Trophoblast cell (in vitro differentiated cells and primary cell): ENCODE measurements around the gene APOB.
A peak's percentile ranks its signal among the peaks of the same experiment; 100 is the strongest.

Experiments used
- DNase-seq, 2 donors: peaks; one replicate each; pipeline ENCODE4 v3.0.0-alpha.2; 2016
- H2AFZ ChIP-seq: 2 replicates; pipeline ENCODE4 v1.6.1; 2013; ENCODE audit warnings: low read length, moderate library complexity, mild to moderate bottlenecking; ENCODE audit not compliant: insufficient read depth, poor library complexity
- H2AK5ac ChIP-seq: 2 replicates; pipeline ENCODE4 v1.6.1; 2013; ENCODE audit warnings: mild to moderate bottlenecking, low read length
- H2BK120ac ChIP-seq: 2 replicates; pipeline ENCODE4 v1.6.1; 2013; ENCODE audit warnings: low read length, mild to moderate bottlenecking, moderate library complexity; ENCODE audit not compliant: insufficient read depth, poor library complexity
- H2BK12ac ChIP-seq: 2 replicates; pipeline ENCODE4 v1.6.1; 2013; ENCODE audit warnings: mild to moderate bottlenecking, low read length, moderate library complexity
- H2BK5ac ChIP-seq: 2 replicates; pipeline ENCODE4 v1.6.1; 2013; ENCODE audit warnings: low read length, low read depth, moderate library complexity, mild to moderate bottlenecking; ENCODE audit not compliant: poor library complexity
- H3K14ac ChIP-seq: 2 replicates; pipeline ENCODE4 v1.6.1; 2013; ENCODE audit warnings: mild to moderate bottlenecking, low read length
- H3K18ac ChIP-seq: 2 replicates; pipeline ENCODE4 v1.6.1; 2013; ENCODE audit warnings: mild to moderate bottlenecking, low read length
- H3K23ac ChIP-seq: 2 replicates; pipeline ENCODE4 v1.6.1; 2013; ENCODE audit warnings: low read length
- H3K27ac ChIP-seq: 2 replicates; pipeline ENCODE4 v1.5.1; 2013; ENCODE audit warnings: low read depth, mild to moderate bottlenecking, inconsistent platforms, low read length, moderate library complexity
- H3K27me3 ChIP-seq: 2 replicates; pipeline ENCODE4 v1.6.1; 2013; ENCODE audit warnings: inconsistent platforms, mild to moderate bottlenecking, low read length, moderate library complexity; ENCODE audit not compliant: insufficient read depth
- H3K36me3 ChIP-seq, 2 experiments: 1 replicate in 1 of 2; 2 replicates in 1 of 2; pipeline ENCODE4 v1.6.1; 2013; ENCODE audit warnings: low read length in 2 of 2, mild to moderate bottlenecking in 2 of 2, moderate library complexity in 1 of 2; ENCODE audit not compliant: insufficient read depth in 2 of 2, control insufficient read depth in 1 of 2
- H3K4ac ChIP-seq: 2 replicates; pipeline ENCODE4 v1.6.1; 2013; ENCODE audit warnings: low read depth, mild to moderate bottlenecking, low read length, moderate library complexity
- H3K4me1 ChIP-seq, 2 experiments: 1 replicate in 1 of 2; 2 replicates in 1 of 2; pipeline ENCODE4 v1.6.1; 2013; ENCODE audit warnings: low read length in 2 of 2, mild to moderate bottlenecking in 2 of 2, moderate library complexity in 1 of 2; ENCODE audit not compliant: insufficient read depth in 2 of 2, control insufficient read depth in 1 of 2
- H3K4me2 ChIP-seq: 2 replicates; pipeline ENCODE4 v1.6.1; 2013; ENCODE audit warnings: inconsistent platforms, mild to moderate bottlenecking, low read length, moderate library complexity
- H3K4me3 ChIP-seq: 2 replicates; pipeline ENCODE4 v1.5.1; 2013; ENCODE audit warnings: mild to moderate bottlenecking, low read depth, low read length, inconsistent platforms
- H3K79me1 ChIP-seq: one replicate; pipeline ENCODE4 v1.6.1; 2013; ENCODE audit warnings: low read length
- H3K79me2 ChIP-seq: 2 replicates; pipeline ENCODE4 v1.6.1; 2013; ENCODE audit warnings: low read length, mild to moderate bottlenecking; ENCODE audit not compliant: control insufficient read depth, insufficient read depth, poor library complexity
- H3K9ac ChIP-seq: 2 replicates; pipeline ENCODE4 v1.6.1; 2013; ENCODE audit warnings: mild to moderate bottlenecking, low read length
- H3K9me3 ChIP-seq: 2 replicates; pipeline ENCODE4 v1.6.1; 2013; ENCODE audit warnings: low read depth, mild to moderate bottlenecking, control low read depth, inconsistent platforms, low read length; ENCODE audit not compliant: insufficient read depth
- H4K12ac ChIP-seq: 2 replicates; pipeline ENCODE4 v1.6.1; 2013; ENCODE audit warnings: low read depth, mild to moderate bottlenecking, low read length, moderate library complexity
- H4K8ac ChIP-seq: 2 replicates; pipeline ENCODE4 v1.6.1; 2013; ENCODE audit warnings: low read depth, mild to moderate bottlenecking, low read length, moderate library complexity
- H4K91ac ChIP-seq: one replicate; pipeline ENCODE4 v1.6.1; 2013; ENCODE audit warnings: low read depth, mild to moderate bottlenecking, low read length, moderate library complexity
- WGBS: extraction: QIAGEN DNeasy Blood & Tissue Kit; methylation state at CpG from one replicate; pipeline ENCODE4 v1.1.7; 2013; ENCODE audit warnings: missing lambda C conversion rate; ENCODE audit not compliant: insufficient read length, insufficient coverage; ENCODE audit errors: extremely low coverage; 5-methylcytosine and 5-hydroxymethylcytosine counted together

The APOB gene

DNA sequence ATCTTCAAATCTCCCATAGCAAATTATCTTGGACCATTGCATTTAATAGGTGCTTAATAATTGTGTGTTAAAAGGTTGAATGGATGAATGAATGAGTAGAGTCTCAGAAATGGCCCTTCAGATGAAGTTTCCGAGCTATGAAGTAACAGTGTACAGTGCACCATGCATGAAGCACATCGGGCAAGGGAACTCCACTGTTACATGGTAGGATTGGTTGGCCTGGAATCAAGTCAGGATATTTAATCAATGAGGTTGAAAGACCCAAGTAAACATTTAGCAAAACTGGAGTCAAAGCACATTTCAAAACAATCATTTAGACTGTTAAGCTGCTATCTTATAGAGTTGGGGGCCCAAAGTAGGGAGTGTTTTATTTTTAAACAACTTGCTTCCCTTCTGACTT lies 80.0 kb downstream of the APOB start:
- DNase-seq, result no peak
- Histone ChIP-seq H3K14ac (no peak overlapping the region), H3K4me3 (no peak overlapping the region), H3K36me3 (no peaks in the 10 kb centered on the region), H4K12ac (no peak overlapping the region), H4K8ac (no peak overlapping the region), H2AFZ (no peak overlapping the region), H3K27me3 (no peaks in the 10 kb centered on the region), H3K27ac (no peak overlapping the region), H4K91ac (no peak overlapping the region), H3K4ac (no peak overlapping the region), H2AK5ac (no peak overlapping the region), H3K79me2 (no peaks in the 10 kb centered on the region), H3K4me2 (no peak overlapping the region), H3K18ac (no peak overlapping the region), H3K4me1 (no peaks in the 10 kb centered on the region), H2BK12ac (no peak overlapping the region), H2BK5ac (no peak overlapping the region), H3K9me3 (no peaks in the 10 kb centered on the region), H3K79me1 (no peaks in the 10 kb centered on the region), H2BK120ac (no peak overlapping the region), H3K23ac (no peak overlapping the region), H3K9ac (no peak overlapping the region)
- no CpG with 5 or more reads among the region's 2 CpGs for WGBS

- Histone ChIP-seq H4K8ac (no peak overlapping the region), H3K9me3 (no peaks in the 10 kb centered on the region), H2AK5ac (no peak overlapping the region), H3K79me2 (no peaks in the 10 kb centered on the region), H3K27ac (no peak overlapping the region), H4K12ac (no peak overlapping the region), H3K9ac (no peak overlapping the region), H2BK12ac (no peak overlapping the region), H2BK120ac (no peak overlapping the region), H2AFZ (no peak overlapping the region), H3K27me3 (no peaks in the 10 kb centered on the region), H3K23ac (no peak overlapping the region), H3K36me3 (no peaks in the 10 kb centered on the region), H3K4me2 (no peak overlapping the region), H3K4me1 (no peaks in the 10 kb centered on the region), H2BK5ac (no peak overlapping the region), H3K4me3 (no peak overlapping the region), H4K91ac (no peak overlapping the region), H3K4ac (no peak overlapping the region), H3K18ac (no peak overlapping the region), H3K14ac (no peak overlapping the region), H3K79me1 (no peaks in the 10 kb centered on the region)
- peak; percentile 66 to 88 for DNase-seq
- WGBS, result no CpG with 5 or more reads among the region's 5 CpGs
Measured at GRCh38 chr2:20962939-20963557, 80.8 kb downstream of the APOB start.

GRCh38 chr2:20961858-20962257 lies 82.0 kb downstream of the APOB start:
- no peak overlapping the region for H3K4me2 ChIP-seq
- no peak overlapping the region for H3K23ac ChIP-seq
- no peaks in the 10 kb centered on the region for H3K9me3 ChIP-seq
- H4K8ac ChIP-seq, result no peak overlapping the region
- no peaks in the 10 kb centered on the region for H3K27me3 ChIP-seq
- no peaks in the 10 kb centered on the region for H3K79me1 ChIP-seq
- H2BK12ac ChIP-seq, result no peak overlapping the region
- H3K4ac ChIP-seq, result no peak overlapping the region
- no peak for DNase-seq
- no peak overlapping the region for H3K27ac ChIP-seq
- no peak overlapping the region for H3K9ac ChIP-seq
- no peaks in the 10 kb centered on the region for H3K79me2 ChIP-seq
- no peak overlapping the region for H3K18ac ChIP-seq
- no peak overlapping the region for H2BK120ac ChIP-seq
- H2AK5ac ChIP-seq, result no peak overlapping the region
- no peak overlapping the region for H3K4me3 ChIP-seq
- no peaks in the 10 kb centered on the region for H3K4me1 ChIP-seq
- WGBS, result no CpG with 5 or more reads among the region's 7 CpGs
- H2BK5ac ChIP-seq, result no peak overlapping the region
- no peak overlapping the region for H2AFZ ChIP-seq
- H3K36me3 ChIP-seq, result no peaks in the 10 kb centered on the region
- no peak overlapping the region for H3K14ac ChIP-seq
- H4K91ac ChIP-seq, result no peak overlapping the region
- H4K12ac ChIP-seq, result no peak overlapping the region

GRCh38 chr2:20960003-20960402 lies 83.9 kb downstream of the APOB start:
- H3K27ac ChIP-seq, result no peak overlapping the region
- no peaks in the 10 kb centered on the region for H3K27me3 ChIP-seq
- no peak overlapping the region for H2BK5ac ChIP-seq
- no peaks in the 10 kb centered on the region for H3K9me3 ChIP-seq
- H3K23ac ChIP-seq, result no peak overlapping the region
- no CpG with 5 or more reads among the region's 4 CpGs for WGBS
- no peaks in the 10 kb centered on the region for H3K79me1 ChIP-seq
- no peak overlapping the region for H3K4ac ChIP-seq
- H3K9ac ChIP-seq, result no peak overlapping the region
- no peak overlapping the region for H2BK120ac ChIP-seq
- H3K4me3 ChIP-seq, result no peak overlapping the region
- H2AFZ ChIP-seq, result no peak overlapping the region
- H2BK12ac ChIP-seq, result no peak overlapping the region
- no peak overlapping the region for H3K14ac ChIP-seq
- H2AK5ac ChIP-seq, result no peak overlapping the region
- no peak overlapping the region for H4K12ac ChIP-seq
- no peak overlapping the region for H4K8ac ChIP-seq
- no peak overlapping the region for H3K18ac ChIP-seq
- no peaks in the 10 kb centered on the region for H3K79me2 ChIP-seq
- H3K36me3 ChIP-seq, result no peaks in the 10 kb centered on the region
- no peak for DNase-seq
- no peak overlapping the region for H4K91ac ChIP-seq
- H3K4me1 ChIP-seq, result no peaks in the 10 kb centered on the region
- H3K4me2 ChIP-seq, result no peak overlapping the region
